RWPE2 (cell line): Measurements from ENCODE around the gene ROR2.

ENCODE experiments used
- ATAC-seq: fragments of 200-7000 bp; cut with Tn5 transposase; 3 replicates; pipeline ENCODE4 v1.9.1; 2021; ENCODE audit warnings: low read depth
- DNase-seq: peaks from one replicate; pipeline ENCODE4 v3.0.0-alpha.2; 2020; ENCODE audit warnings: low spot score
- H3K27ac ChIP-seq: fragments of 450-650 bp; 2 replicates; pipeline ENCODE4 v1.5.1; 2017; ENCODE audit warnings: mild to moderate bottlenecking; ENCODE audit not compliant: poor library complexity, severe bottlenecking
- H3K27me3 ChIP-seq: fragments of 250-450 bp; sonication (Bioruptor Pico); 2 replicates; pipeline ENCODE4 v1.5.1; 2021; ENCODE audit warnings: mild to moderate bottlenecking, moderate library complexity; ENCODE audit not compliant: insufficient read depth, poor library complexity, severe bottlenecking
- H3K36me3 ChIP-seq: fragments of 250-450 bp; sonication (Bioruptor Pico); 2 replicates; pipeline ENCODE4 v1.5.1; 2020; ENCODE audit warnings: low read depth, mild to moderate bottlenecking, moderate library complexity
- H3K4me1 ChIP-seq: fragments of 250-450 bp; sonication (Bioruptor Pico); 2 replicates; pipeline ENCODE4 v1.5.1; 2021; ENCODE audit warnings: mild to moderate bottlenecking, moderate library complexity; ENCODE audit not compliant: insufficient read depth, poor library complexity, severe bottlenecking
- H3K4me3 ChIP-seq: fragments of 250-450 bp; sonication (Bioruptor Pico); 2 replicates; pipeline ENCODE4 v1.5.1; 2021; ENCODE audit warnings: mild to moderate bottlenecking, moderate library complexity; ENCODE audit not compliant: severe bottlenecking
- H3K9me3 ChIP-seq: fragments of 250-450 bp; sonication (Bioruptor Pico); 2 replicates; pipeline ENCODE4 v1.5.1; 2021; ENCODE audit warnings: mild to moderate bottlenecking, moderate library complexity; ENCODE audit not compliant: severe bottlenecking
- CTCF ChIP-seq: fragments of 450-650 bp; IDR thresholded peaks from one replicate; pipeline ENCODE4 v1.5.1; 2017; ENCODE audit warnings: mild to moderate bottlenecking, moderate library complexity; ENCODE audit not compliant: poor library complexity, severe bottlenecking

Gene ROR2

GRCh38 chr9:91843623-91844148 is 106.3 kb downstream of the ROR2 start:
- Histone ChIP-seq H3K27me3 (no peaks in the 10 kb centered on the region), H3K9me3 (no peaks in the 10 kb centered on the region), H3K4me1 (no peaks in the 10 kb centered on the region), H3K36me3 (no peaks in the 10 kb centered on the region), H3K4me3 (no peak overlapping the region), H3K27ac (no peak overlapping the region)
- no peak for TF ChIP-seq CTCF
- DNase-seq (no peak), ATAC-seq (no peak)

- Histone ChIP-seq H3K36me3 (no peaks in the 10 kb centered on the region), H3K27ac (no peak overlapping the region), H3K9me3 (no peaks in the 10 kb centered on the region), H3K4me1 (no peaks in the 10 kb centered on the region), H3K4me3 (no peak overlapping the region), H3K27me3 (no peaks in the 10 kb centered on the region)
- TF ChIP-seq CTCF = no peak
- DNase-seq (no peak), ATAC-seq (no peak)
Observed at GRCh38 chr9:91843093-91843492, 106.9 kb downstream of the ROR2 start.

GRCh38 chr9:91842358-91843049 is 107.5 kb downstream of the ROR2 start:
- Histone ChIP-seq H3K4me3 (no peak overlapping the region), H3K36me3 (no peaks in the 10 kb centered on the region), H3K27me3 (no peaks in the 10 kb centered on the region), H3K27ac (no peak overlapping the region), H3K4me1 (no peaks in the 10 kb centered on the region), H3K9me3 (no peaks in the 10 kb centered on the region)
- TF ChIP-seq CTCF = no peak
- DNase-seq = no peak
- no peak for ATAC-seq

DNA sequence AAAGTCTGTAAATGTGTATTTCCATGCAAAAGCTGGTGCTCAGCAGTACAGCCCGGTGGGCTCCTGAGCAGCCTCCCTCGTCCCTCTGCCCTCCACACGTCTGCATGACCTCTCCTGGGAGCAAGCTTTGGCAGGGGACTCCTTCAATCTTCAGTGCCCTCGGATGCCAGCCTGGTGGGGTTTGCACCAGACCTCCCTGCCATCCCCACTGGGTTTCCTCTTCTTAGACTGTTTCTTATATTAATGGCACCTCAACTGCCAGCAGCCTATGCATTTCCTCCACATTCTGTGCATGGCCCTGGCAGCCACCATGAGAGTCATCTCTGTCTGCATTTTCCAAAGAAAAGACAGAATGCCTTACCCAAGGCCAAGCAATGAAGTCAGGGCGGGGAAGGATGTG is 108.4 kb downstream of the ROR2 start:
- Histone ChIP-seq H3K4me1 (no peaks in the 10 kb centered on the region), H3K36me3 (no peaks in the 10 kb centered on the region), H3K27ac (no peak overlapping the region), H3K9me3 (no peaks in the 10 kb centered on the region), H3K27me3 (no peaks in the 10 kb centered on the region), H3K4me3 (no peak overlapping the region)
- no peak for TF ChIP-seq CTCF
- ATAC-seq (no peak), DNase-seq (no peak)

- DNase-seq = no peak
- TF ChIP-seq CTCF = no peak
- Histone ChIP-seq H3K9me3 (no peaks in the 10 kb centered on the region), H3K27ac (no peak overlapping the region), H3K27me3 (no peaks in the 10 kb centered on the region), H3K4me3 (no peak overlapping the region), H3K36me3 (no peaks in the 10 kb centered on the region), H3K4me1 (no peaks in the 10 kb centered on the region)
- ATAC-seq = no peak
Observed at GRCh38 chr9:91840882-91841281, 109.1 kb downstream of the ROR2 start.
